Right lobe of liver (tissue), 4 donors: Measurements from ENCODE around the gene ZBTB43.

Experiments
- CTCF ChIP-seq, 4 donors: fragments of 200-600 bp in 3 of 4; fragments of 450-650 bp in 1 of 4; IDR thresholded peaks; one replicate each; pipeline versions ENCODE4 v1.5.1 to v1.8.0; 2016 to 2022; ENCODE audit warnings: antibody characterized with exemption in 4 of 4, mild to moderate bottlenecking in 2 of 4
- POLR2A ChIP-seq: fragments of 450-650 bp; IDR thresholded peaks from one replicate; pipeline ENCODE4 v1.6.1; 2017; ENCODE audit warnings: antibody characterized with exemption, mild to moderate bottlenecking
- donor health status: DM: no; HTN: no; CAD: no.
- donor health status: DM: no; HTN: no; CAD: no.
- donor health status: DM: no; HTN: yes; CAD: no.

GRCh38 chr9:126864771-126865170, 59.9 kb downstream of the ZBTB43 start:
- TF ChIP-seq CTCF (IDR thresholded peaks at IDR 0.05), result no peak
- no peak for TF ChIP-seq POLR2A
